Right lobe of liver (tissue), 4 donors: ENCODE results near the gene AFMID.

Experiments used
- POLR2A ChIP-seq: fragments of 450-650 bp; IDR thresholded peaks from one replicate; pipeline ENCODE4 v1.6.1; 2017; ENCODE audit warnings: antibody characterized with exemption, mild to moderate bottlenecking
- TF ChIP-seq, protein P1 (sequence below), 4 donors: fragments of 200-600 bp in 3 of 4; fragments of 450-650 bp in 1 of 4; IDR thresholded peaks; one replicate each; pipeline versions ENCODE4 v1.5.1 to v1.8.0; 2016 to 2022; ENCODE audit warnings: antibody characterized with exemption in 4 of 4, mild to moderate bottlenecking in 2 of 4
- donor health status: DM: no; HTN: no; CAD: no.
- donor health status: DM: no; HTN: no; CAD: no.
- donor health status: DM: no; HTN: yes; CAD: no.

DNA sequence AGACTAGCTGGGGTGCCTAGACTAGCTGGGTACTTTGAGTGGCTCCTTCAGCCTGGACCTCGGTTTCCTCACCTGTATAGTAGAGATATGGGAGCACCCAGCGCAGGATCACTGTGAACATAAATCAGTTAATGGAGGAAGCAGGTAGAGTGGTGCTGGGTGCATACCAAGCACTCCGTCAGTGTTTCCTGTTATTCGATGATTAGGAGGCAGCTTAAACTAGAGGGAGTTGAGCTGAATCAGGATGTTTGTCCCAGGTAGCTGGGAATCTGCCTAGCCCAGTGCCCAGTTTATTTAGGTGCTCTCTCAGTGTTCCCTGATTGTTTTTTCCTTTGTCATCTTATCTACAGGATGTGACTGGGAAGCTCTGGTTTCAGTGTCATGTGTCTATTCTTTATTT lies 35.9 kb downstream of the AFMID start:
- TF ChIP-seq POLR2A: no peak
- TF ChIP-seq, protein P1, sequence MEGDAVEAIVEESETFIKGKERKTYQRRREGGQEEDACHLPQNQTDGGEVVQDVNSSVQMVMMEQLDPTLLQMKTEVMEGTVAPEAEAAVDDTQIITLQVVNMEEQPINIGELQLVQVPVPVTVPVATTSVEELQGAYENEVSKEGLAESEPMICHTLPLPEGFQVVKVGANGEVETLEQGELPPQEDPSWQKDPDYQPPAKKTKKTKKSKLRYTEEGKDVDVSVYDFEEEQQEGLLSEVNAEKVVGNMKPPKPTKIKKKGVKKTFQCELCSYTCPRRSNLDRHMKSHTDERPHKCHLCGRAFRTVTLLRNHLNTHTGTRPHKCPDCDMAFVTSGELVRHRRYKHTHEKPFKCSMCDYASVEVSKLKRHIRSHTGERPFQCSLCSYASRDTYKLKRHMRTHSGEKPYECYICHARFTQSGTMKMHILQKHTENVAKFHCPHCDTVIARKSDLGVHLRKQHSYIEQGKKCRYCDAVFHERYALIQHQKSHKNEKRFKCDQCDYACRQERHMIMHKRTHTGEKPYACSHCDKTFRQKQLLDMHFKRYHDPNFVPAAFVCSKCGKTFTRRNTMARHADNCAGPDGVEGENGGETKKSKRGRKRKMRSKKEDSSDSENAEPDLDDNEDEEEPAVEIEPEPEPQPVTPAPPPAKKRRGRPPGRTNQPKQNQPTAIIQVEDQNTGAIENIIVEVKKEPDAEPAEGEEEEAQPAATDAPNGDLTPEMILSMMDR (IDR thresholded peaks at IDR 0.05): no peak
